Activated CD8-positive, alpha-beta memory T cell treated with anti-CD3 and anti-CD28 coated beads, Interleukin-2, amount 50 U/mL, for 1 hour (primary cell): ENCODE data around the gene CHST11.

Experiments used
- DNase-seq: peaks from one replicate; pipeline ENCODE4 v3.0.0-alpha.2; 2020; ENCODE audit errors: extremely low read depth

The CHST11 gene

DNA sequence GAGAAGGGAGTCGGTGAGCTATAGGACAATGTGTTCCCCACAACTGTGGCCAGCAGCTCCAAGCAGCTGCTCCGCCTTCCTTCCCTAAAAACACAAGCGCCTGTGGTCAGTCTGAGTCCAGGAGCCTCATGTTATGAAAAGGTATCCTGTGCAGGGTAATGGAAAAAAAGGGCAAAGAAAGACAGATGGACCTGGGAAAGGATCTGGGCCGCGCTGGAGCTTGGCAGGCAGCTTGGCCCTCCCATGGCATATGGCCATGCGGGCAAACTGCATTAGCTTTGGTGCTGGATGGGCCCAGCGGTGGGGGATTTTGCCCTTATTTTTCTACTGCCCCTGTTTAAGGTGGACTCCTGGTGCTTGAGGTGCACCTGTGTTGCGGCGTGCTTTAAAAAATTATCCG, 23.7 kb upstream of the CHST11 start:
- DNase-seq: no peak

DNA sequence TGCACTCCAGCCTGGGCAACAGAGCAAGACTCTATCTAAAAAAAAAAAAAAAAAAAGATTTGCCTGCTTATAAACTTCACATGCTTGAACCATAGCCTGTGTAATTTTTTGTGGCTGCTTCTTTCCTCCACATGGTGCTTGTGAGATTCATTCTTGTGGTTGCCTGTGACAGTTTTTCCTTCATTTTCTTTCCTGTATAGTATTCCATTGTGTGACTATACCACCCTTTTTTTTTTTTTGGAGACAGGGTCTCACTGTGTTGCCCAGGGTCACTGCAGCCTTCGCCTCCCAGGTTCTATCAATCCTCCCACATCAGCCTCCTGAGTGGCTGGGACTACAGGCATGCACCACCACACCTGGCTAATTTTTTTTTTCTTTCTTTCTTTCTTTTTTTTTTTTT, 22.6 kb upstream of the CHST11 start:
- DNase-seq: no peak

DNA sequence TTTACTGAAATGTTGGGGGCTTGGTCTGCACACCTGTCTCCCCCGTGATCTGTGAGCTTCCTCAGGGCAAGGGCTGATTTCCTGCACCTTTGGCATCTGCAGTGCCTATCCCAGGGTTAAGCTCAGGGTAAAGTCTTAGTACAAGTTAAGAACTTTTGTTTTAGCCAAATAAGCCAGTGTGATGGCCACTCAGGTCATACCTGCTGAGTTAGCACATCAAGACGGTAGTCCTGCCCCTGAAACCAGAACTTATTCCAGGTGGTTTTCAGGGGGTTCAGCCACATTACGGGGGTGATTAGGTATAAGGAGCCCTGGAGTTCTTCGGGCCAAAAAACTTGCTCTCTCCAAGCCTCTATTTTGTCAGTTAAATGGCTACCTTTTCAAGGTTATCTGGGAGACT, 21.6 kb upstream of the CHST11 start:
- no peak for DNase-seq

DNA sequence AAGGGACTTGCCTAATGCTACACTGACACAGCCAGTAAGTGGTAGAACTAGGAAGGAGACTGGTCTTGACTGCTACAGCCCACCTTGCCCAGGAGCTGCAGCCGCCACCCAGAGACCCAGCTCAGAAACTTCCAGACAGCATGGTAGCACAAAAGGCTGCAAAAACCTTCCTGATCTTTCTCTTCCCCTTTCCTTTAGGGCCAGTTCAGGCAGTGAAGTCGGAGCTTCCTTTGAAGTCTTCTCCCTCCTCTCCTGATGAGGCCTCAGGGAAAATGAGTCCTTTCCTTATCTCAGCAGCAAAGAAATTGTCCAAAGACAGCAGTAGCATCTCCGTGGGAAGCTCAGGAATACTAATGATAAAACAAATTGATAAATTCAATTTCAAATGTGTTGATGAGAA, 21.0 kb upstream of the CHST11 start:
- DNase-seq: no peak

DNA sequence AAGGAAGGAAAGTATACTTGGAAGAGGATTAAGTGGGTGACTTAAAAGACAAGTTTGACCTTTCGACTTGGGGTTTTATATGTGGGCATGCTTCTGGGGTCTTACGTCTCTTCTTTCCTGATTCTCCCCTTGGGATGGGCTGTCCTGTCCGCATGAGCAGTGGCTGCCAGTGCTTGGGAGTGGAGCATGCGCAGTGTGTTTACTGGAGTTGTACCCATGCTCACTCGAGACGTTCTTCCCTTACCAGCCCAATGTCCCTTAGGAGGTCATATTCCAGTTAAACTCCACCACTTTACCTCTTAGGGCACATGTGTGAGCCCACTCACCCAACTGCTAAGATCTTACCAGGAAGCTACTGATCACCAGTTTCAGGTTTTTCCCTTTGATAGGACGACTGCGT, 20.0 kb upstream of the CHST11 start:
- no peak for DNase-seq

DNA sequence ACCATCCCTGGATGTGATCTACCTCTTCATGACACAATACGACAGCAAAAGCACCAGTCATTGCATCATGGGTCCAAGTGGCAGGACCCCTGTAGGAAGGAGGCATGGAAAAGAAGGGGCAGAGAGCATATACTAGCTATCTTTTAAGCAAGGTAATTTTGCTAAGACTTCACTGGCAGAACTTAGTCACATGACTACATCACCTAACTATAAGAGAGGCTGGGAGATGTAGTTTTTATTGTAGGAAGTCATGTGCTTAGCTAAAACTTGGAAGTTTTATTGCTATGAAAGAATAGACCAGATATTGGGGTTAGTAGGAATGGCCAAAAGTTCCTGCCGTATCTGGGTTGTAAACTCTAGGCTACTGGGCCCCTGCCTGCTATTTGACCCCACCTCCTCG, 18.6 kb upstream of the CHST11 start:
- no peak for DNase-seq

DNA sequence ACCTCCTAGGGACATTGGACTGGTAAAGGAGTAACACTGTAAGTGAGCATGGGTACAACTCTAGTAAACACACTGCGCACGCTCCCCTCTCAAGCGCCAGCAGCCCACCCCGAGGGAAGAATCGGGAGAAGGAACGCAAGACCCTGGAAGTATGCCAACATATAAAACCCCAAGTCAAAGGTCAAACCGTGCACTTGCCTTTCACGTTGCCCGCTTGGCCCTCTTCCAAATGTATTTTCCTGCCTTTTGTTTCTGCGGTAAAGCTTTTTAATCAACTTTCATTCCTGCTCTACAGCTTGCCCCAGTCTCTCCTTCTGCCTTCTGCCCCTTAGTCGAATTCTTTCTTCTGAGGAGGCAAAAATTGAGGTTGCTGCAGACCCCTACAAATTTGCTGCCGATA, 17.6 kb upstream of the CHST11 start:
- DNase-seq: no peak

DNA sequence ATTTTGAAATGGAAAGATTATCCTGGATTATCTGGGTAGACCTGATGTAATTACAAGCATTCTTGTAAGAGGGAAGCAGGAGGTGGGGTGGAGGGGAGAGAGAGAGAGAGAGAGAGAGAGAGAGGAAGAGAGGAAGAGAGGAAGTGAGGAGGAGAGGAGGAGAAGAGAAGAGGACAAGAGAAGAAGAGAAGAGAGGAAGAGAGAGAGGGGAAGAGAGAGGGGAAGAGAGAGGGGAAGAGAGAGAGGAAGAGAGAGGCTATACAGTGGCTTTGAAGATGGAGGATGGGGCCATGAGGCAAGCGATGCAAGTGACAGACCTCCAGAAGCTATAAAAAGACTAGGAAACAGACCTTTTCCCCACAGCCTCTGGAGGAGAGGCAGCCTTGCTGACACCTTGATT, 13.7 kb upstream of the CHST11 start:
- DNase-seq: no peak

DNA sequence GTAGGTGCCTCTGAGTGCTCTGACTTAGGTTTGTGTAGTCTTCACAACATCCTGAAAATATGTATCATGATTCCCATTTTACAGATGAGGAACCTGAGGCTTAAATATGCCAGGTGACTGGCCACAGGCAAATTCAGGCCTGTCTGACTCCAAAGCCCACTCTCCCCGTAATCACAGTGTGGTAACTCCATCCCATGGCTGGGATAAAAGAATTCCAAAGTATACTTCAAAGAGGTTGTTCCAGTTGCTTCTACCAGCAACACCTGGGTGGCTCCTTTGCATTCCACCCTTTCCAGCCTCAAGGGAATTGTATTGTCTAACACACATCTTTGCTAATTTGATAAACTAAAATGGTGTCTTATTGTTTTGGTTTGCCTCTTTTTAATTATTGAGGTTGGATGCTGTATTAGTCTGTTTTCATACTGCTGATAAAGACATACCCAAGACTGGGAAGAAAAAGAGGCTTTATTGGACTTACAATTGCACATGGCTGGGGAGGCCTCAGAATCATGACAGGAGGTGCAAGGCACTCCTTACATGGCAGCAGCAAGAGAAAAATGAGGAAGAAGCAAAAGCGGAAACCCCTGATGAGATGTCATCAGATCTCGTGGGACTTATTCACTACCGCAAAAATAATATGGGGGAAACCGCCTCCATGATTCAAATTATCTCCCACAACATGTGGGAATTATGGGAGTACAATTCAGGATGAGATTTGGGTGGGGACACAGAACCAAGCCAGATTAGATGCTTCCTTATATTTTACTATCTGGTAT, 9.9 kb upstream of the CHST11 start:
- no peak for DNase-seq

DNA sequence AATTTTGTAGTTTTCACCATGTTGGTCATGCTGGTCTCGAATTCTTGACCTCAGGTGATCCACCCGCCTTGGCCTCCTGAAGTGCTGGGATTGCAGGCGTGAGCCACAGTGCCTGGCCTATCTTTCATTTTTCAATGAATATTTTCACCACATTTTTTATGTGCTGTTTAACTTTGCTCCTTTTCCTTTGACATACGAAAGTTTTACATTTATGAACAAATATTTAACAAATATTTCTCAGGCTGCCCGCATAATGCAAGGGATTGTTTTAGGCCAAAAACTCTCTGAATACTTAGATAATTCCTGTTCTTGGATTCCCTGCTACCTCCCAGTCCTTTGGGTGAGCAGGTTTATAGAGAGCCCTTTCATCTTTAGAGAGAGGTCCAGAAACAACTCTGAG, 8.7 kb upstream of the CHST11 start:
- no peak for DNase-seq

DNA sequence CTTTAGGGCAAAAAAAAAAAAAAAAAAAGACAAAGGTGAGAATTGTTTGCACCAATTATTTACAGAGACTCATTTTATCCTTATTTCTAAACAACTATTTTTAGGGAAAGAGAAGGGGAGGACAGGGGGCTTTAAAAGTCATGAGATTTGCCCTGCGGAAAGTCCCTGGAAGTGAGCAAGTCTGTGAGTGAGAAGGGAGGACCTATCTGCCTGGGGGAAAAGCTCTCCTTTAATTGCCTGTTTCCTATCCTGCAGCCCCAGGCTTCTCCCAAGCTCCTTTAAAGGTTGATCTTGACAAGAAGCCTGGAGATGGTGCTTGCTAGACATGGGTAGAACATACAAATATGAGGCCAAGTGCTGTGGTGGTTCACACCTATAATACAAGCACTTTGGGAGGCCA, 8.3 kb upstream of the CHST11 start:
- no peak for DNase-seq

DNA sequence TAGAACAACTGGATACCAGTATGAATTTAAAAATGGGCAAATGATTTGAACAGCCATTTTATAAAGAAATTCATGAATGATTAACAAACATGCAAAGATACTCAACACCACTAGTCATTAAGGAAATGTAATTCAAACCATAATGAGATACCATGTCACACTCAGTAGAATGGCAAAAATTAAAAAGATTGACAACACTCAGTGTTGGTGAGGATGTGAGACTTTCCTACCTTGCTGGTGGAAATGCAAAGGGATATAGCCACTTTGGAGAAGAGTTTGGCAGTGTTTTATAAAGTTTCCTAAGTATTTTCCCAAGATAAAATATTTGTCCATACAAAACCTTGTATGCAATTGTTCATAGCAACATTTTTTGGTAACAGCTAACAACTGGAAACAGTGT, 6.0 kb upstream of the CHST11 start:
- no peak for DNase-seq

DNA sequence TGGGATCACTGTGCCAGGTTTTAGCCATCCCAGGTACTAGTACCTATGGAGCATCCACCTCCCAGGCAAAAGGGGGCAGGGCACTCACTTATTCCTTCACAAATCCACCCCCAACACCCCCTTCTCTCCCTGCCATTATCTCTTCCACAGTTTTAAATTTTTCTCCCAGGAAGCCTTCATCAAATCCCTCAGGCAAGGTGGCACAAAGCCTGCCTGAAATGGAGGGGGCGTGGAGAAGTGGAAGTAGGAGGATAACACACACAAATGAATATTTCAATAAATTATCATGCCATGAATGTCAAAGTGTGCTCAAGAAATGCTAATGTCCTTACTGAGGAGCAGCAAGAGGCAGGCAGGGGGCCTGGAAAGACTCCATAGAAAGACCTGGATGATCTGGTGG, 4.7 kb upstream of the CHST11 start:
- no peak for DNase-seq

DNA sequence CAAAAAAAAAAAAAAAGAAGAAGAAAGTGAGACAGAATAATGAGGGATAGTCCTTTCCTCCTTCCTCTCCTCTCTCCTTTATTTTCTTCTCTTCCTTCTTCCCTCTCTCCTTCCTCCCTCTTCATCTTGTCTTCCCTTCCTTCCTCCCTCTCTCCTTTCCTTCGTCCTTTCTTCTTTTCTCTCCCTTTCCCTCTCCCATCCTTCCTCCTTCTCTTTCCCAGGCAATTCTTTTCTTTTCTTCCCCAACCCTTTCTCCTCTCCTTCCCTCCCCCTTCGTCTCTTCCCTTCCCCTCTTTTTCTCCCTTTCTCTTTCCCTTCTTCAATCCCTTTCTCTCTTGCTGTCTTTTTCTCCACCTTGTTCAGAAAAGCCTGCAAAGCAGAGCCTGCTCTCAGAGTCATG, 3.6 kb upstream of the CHST11 start:
- no peak for DNase-seq

DNA sequence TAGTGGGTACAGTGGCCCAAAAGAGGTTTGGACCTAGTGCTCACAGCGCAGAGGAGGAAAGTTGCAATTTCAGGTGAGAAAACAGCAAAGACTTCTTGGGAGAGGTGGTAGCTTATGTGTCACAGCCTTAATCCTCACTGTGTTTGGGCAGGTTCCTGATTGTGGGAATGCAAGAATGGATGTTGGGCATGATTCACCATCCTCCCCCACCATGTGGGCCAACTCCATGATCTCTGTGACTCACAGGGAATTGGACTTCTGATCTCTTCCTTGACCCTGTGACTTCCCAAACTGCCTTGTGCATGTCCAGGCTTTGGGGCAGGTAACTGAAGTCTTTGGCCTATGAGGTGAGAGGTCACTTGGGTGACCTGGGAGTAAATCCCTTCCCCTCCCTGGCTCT, 1.8 kb upstream of the CHST11 start:
- DNase-seq: no peak

DNA sequence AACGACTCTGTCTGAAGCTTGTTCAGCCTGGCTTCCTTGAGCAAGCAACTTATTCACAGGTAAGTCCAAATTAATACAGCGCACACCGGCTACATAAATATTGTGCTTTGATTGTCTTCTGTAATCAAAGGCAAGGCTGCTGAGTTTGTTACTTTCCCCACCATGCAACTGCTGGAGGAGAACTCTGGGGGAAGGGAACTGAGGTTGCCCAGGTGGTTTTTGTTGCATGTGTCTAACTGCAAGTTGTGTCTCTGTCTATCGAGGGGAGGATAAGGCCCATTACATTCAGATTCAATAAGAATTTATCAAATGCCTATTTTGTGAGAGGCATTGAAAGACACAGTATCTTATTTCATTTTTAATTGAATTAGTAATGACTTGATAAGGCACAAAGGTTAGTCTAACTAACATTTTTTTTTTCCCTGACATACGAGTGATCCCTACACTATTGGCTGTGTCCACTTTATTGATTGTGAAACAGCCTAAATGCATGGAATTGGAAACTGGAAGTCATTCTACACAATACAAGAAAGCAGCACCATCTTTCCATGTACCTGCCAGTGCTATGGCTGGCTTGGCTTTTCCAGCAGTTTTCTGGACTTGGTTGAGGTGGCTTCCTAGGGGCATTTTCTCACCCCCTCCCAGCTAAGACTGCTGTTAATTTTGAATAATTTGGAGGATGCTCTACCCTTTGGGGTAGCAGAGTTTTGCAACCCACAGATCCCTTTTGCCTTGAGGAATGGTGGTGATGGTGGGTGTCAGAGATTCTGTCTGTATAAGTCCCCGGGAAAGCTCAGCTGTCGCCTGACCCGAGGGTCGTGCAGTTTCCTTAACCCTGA, 951 bp upstream of the CHST11 start:
- no peak for DNase-seq

DNA sequence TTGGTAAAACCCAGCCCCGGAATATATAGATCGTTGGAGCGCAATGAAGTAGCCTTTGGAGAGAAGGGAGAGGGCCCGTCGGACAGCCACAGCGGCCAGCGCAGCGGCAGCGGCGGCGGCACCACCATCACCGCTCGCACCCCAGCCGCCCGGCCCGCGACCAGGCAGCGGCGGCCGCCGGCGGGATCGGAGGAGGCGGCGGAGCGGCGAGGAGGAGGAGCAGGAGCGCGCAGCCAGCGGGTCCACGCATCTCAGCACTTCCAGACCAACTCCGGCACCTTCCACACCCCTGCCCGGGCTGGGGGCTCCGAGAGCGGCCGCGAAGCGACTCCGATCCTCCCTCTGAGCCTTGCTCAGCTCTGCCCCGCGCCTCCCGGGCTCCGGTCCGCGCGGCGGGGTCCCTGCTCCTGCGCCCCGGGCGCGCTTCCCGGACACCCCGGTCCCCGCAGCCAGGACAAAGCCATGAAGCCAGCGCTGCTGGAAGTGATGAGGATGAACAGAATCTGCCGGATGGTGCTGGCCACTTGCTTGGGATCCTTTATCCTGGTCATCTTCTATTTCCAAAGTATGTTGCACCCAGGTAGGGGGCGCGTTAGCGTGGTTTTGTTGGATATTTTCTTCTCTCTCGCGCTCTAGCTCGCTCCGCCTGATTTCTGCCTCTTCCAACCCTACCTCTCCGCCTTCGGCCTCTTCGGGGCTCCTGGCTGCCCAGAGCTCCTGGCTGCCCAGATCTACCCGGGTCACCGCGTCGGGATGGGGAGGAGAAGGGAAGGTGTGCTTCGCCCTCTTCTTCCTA, 400 bp downstream of the CHST11 start:
- DNase-seq: no peak

DNA sequence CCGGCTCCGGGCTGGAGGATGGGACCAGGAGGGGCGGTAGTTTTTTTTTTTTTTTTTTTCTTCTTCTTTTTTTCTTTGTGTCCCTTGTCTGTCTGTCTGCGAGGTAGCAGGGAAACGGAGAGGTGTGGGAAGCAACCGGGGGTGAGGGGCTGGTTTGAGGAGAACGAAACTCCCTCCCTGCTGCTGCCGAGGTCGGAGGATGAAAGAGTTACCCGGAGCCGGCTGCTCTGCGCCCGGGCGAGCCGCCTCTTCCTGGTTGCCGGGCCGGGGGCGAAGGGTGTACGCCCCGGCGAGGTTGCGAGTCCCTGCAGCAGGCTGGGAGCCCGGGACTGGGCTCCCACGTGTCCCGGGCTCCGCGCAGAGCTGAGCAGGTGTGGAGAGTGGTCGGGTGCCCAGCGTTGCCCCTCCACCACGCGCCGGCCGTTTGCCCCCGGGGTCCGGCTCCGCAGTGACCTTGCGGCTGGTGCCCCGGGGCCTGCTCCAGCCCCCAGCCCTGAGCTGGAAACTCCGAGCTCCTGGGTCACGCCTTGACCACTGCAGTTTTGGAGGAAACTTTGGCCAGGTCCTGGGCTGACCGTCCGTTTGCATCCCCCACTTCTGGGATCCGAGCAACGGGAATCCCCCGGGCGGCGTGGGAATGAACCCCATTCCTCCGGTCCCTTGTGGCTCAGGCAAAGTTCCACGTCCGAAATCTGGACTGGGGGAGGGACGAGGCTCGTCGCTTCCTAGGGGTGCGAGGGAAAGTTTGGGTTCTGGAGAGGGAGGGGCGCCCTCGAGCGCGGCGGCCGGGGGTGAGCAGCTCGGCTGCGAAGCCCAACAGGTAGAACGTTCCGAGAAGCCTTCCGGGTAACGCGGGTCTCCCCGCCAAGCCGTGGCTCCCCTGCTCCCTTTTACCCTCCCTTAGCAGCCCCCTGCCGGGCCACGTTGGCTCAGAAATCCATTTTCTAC, 1.3 kb downstream of the CHST11 start:
- DNase-seq: no peak

DNA sequence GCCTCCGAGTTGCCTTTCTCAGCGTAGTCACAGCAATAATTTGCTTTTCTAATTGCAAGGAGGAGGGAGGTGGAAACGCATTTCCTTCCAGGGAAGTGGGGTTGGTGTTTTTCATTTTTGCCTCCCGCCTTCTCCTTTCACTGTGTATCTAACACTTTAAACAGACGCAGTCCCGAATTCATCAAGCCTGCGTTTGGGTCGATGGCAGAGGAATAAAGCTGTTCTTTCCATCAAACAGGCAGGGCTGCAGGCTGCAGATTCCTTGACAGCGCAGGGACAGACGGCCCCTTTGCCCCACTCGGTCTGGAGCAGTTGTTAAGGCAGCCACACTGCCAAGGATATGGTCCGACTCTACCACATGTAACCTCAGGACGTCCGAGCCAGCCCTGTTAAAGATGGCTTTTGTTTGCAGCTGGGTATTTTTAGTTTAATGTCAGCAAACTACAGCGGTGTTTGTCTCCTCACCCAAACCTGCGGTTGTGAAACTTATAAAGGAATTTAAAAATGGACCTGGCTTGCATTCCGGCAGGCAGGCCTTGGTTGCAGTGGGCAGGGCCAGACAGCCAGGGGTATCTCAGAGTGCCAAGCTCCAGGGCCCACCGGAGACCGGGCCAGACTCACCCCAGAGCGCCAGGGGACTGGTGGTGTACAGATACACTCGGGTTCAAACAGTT, 2.1 kb downstream of the CHST11 start:
- no peak for DNase-seq

DNA sequence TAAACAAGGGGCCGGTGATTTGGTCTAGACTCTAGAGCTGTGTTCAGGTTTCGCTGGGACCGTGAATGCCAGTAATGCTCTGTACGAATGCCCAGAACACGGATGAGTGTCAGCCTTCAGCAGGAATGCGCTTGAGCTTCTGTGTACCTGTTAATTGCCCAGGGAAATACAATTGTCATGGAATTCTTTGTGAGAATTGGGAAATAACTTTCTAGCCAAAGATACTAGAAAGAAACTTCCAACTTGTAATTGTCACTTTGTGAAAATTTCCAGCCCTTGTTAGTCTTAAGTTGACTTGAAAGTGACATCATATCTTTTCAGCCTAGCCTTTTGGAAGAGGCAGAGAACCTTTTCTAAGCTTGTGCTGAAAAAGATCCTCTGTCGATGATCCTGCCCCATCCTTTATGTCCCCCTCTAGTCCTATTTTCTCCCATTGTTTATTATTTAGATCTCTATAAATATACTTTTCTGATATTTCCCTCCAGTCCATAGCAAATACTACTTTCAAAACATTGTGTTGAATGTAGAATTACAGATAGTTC, 2.7 kb downstream of the CHST11 start:
- no peak for DNase-seq
